Mesendoderm (in vitro differentiated cells): ENCODE measurements around the gene PDIA6.

ENCODE experiments used
- DNase-seq: peaks from one replicate; pipeline ENCODE4 v3.0.0; 2013
- H2AK5ac ChIP-seq: 2 replicates; pipeline ENCODE4 v1.6.1; 2013; ENCODE audit warnings: low read length, inconsistent platforms
- H2BK120ac ChIP-seq: 2 replicates; pipeline ENCODE4 v1.6.1; 2013; ENCODE audit warnings: low read depth, mild to moderate bottlenecking, low read length, moderate library complexity, mixed read lengths
- H2BK15ac ChIP-seq: replicated peaks from 2 replicates; pipeline ENCODE4 v1.6.1; 2013; ENCODE audit warnings: low read depth, mild to moderate bottlenecking, moderate library complexity
- H2BK5ac ChIP-seq: 2 replicates; pipeline ENCODE4 v1.6.1; 2013; ENCODE audit warnings: low read length, inconsistent platforms
- H3K18ac ChIP-seq: 2 replicates; pipeline ENCODE4 v1.6.1; 2013; ENCODE audit warnings: mild to moderate bottlenecking, low read length, mixed read lengths
- H3K23ac ChIP-seq: one replicate; pipeline ENCODE4 v1.6.1; 2013; ENCODE audit warnings: low read length
- H3K27ac ChIP-seq: 2 replicates; pipeline ENCODE4 v1.5.1; 2013; ENCODE audit warnings: low read depth, mild to moderate bottlenecking, inconsistent platforms, low read length, moderate library complexity
- H3K27me3 ChIP-seq: 2 replicates; pipeline ENCODE4 v1.6.1; 2013; ENCODE audit warnings: low read length, control low read depth, mild to moderate bottlenecking, inconsistent platforms; ENCODE audit not compliant: insufficient read depth, poor library complexity
- H3K36me3 ChIP-seq: 2 replicates; pipeline ENCODE4 v1.6.1; 2013; ENCODE audit warnings: low read length, inconsistent platforms; ENCODE audit not compliant: control insufficient read depth, insufficient read depth
- H3K4ac ChIP-seq: one replicate; pipeline ENCODE4 v1.6.1; 2013; ENCODE audit warnings: low read depth, mild to moderate bottlenecking, low read length, moderate library complexity
- H3K4me1 ChIP-seq: 2 replicates; pipeline ENCODE4 v1.6.1; 2013; ENCODE audit warnings: low read depth, low read length, inconsistent platforms; ENCODE audit not compliant: control insufficient read depth
- H3K4me2 ChIP-seq: 2 replicates; pipeline ENCODE4 v1.6.1; 2013; ENCODE audit warnings: low read length
- H3K4me3 ChIP-seq: 2 replicates; pipeline ENCODE4 v1.5.1; 2013; ENCODE audit warnings: mild to moderate bottlenecking, low read length
- H3K56ac ChIP-seq: one replicate; pipeline ENCODE4 v1.6.1; 2013; ENCODE audit warnings: low read length
- H3K79me1 ChIP-seq: 2 replicates; pipeline ENCODE4 v1.6.1; 2013; ENCODE audit warnings: low read length, inconsistent platforms
- H3K79me2 ChIP-seq: 2 replicates; pipeline ENCODE4 v1.6.1; 2013; ENCODE audit warnings: mild to moderate bottlenecking, low read length; ENCODE audit not compliant: control insufficient read depth, insufficient read depth
- H3K9ac ChIP-seq: 2 replicates; pipeline ENCODE4 v1.6.1; 2013; ENCODE audit warnings: low read length, inconsistent platforms
- H4K5ac ChIP-seq: one replicate; pipeline ENCODE4 v1.6.1; 2013; ENCODE audit warnings: low read length
- H4K8ac ChIP-seq: one replicate; pipeline ENCODE4 v1.6.1; 2013; ENCODE audit warnings: low read depth, mild to moderate bottlenecking, control low read depth, low read length, moderate library complexity
- WGBS: extraction: QIAGEN DNeasy Blood & Tissue Kit; methylation state at CpG from one replicate; pipeline ENCODE4 v1.1.7; 2013; ENCODE audit warnings: low lambda C conversion rate, missing lambda C conversion rate; ENCODE audit not compliant: insufficient coverage; ENCODE audit errors: extremely low coverage; 5-methylcytosine and 5-hydroxymethylcytosine counted together

Gene PDIA6

GRCh38 chr2:10765914-10766313 lies 46.7 kb downstream of the PDIA6 start:
- H2BK15ac ChIP-seq, result no peak overlapping the region
- H4K8ac ChIP-seq, result no peak overlapping the region
- H3K23ac ChIP-seq, result no peak overlapping the region
- H4K5ac ChIP-seq, result no peak overlapping the region
- no peaks in the 10 kb centered on the region for H3K4me1 ChIP-seq
- H3K4ac ChIP-seq, result no peak overlapping the region
- no peaks in the 10 kb centered on the region for H3K36me3 ChIP-seq
- no peaks in the 10 kb centered on the region for H3K27me3 ChIP-seq
- H3K4me2 ChIP-seq, result no peak overlapping the region
- H3K18ac ChIP-seq, result no peak overlapping the region
- no peak overlapping the region for H3K56ac ChIP-seq
- no peak overlapping the region for H2BK5ac ChIP-seq
- no peak for DNase-seq
- H2AK5ac ChIP-seq, result no peak overlapping the region
- no CpG with 5 or more reads among the region's 12 CpGs for WGBS
- no peak overlapping the region for H3K27ac ChIP-seq
- H3K9ac ChIP-seq, result no peak overlapping the region
- H2BK120ac ChIP-seq, result no peak overlapping the region
- no peak overlapping the region for H3K4me3 ChIP-seq
- H3K79me2 ChIP-seq, result no peaks in the 10 kb centered on the region
- H3K79me1 ChIP-seq, result no peaks in the 10 kb centered on the region

GRCh38 chr2:10765461-10765860 lies 47.1 kb downstream of the PDIA6 start:
- Histone ChIP-seq H2BK120ac (no peak overlapping the region), H3K4me2 (no peak overlapping the region), H3K36me3 (no peaks in the 10 kb centered on the region), H3K79me1 (no peaks in the 10 kb centered on the region), H3K79me2 (no peaks in the 10 kb centered on the region), H2AK5ac (no peak overlapping the region), H3K27me3 (no peaks in the 10 kb centered on the region), H3K9ac (no peak overlapping the region), H3K4me3 (no peak overlapping the region), H3K27ac (no peak overlapping the region), H3K23ac (no peak overlapping the region), H3K18ac (no peak overlapping the region), H2BK15ac (no peak overlapping the region), H2BK5ac (no peak overlapping the region), H4K8ac (no peak overlapping the region), H3K4ac (no peak overlapping the region), H3K4me1 (no peaks in the 10 kb centered on the region), H4K5ac (no peak overlapping the region), H3K56ac (no peak overlapping the region)
- DNase-seq, result no peak
- no CpG with 5 or more reads among the region's 5 CpGs for WGBS

- Histone ChIP-seq H3K27me3 (no peaks in the 10 kb centered on the region), H3K27ac (no peak overlapping the region), H3K23ac (no peak overlapping the region), H3K36me3 (no peaks in the 10 kb centered on the region), H3K18ac (no peak overlapping the region), H3K4ac (no peak overlapping the region), H3K9ac (no peak overlapping the region), H3K79me1 (no peaks in the 10 kb centered on the region), H2BK120ac (no peak overlapping the region), H3K4me1 (no peaks in the 10 kb centered on the region), H3K4me2 (no peak overlapping the region), H3K79me2 (no peaks in the 10 kb centered on the region), H3K4me3 (no peak overlapping the region), H4K8ac (no peak overlapping the region), H2BK15ac (no peak overlapping the region), H2BK5ac (no peak overlapping the region), H3K56ac (no peak overlapping the region), H4K5ac (no peak overlapping the region), H2AK5ac (no peak overlapping the region)
- DNase-seq, result no peak
- no CpG with 5 or more reads among the region's 4 CpGs for WGBS
Observed at GRCh38 chr2:10764896-10765295, 47.7 kb downstream of the PDIA6 start.

- no peak overlapping the region for H3K56ac ChIP-seq
- no peak overlapping the region for H3K4ac ChIP-seq
- H3K36me3 ChIP-seq, result no peaks in the 10 kb centered on the region
- no peak overlapping the region for H2BK15ac ChIP-seq
- no peak overlapping the region for H3K4me2 ChIP-seq
- DNase-seq, result no peak
- H2BK120ac ChIP-seq, result no peak overlapping the region
- H3K4me3 ChIP-seq, result no peak overlapping the region
- H3K27ac ChIP-seq, result no peak overlapping the region
- H3K79me1 ChIP-seq, result no peaks in the 10 kb centered on the region
- no peak overlapping the region for H3K23ac ChIP-seq
- no peak overlapping the region for H2BK5ac ChIP-seq
- H2AK5ac ChIP-seq, result no peak overlapping the region
- H3K18ac ChIP-seq, result no peak overlapping the region
- no peaks in the 10 kb centered on the region for H3K4me1 ChIP-seq
- no peak overlapping the region for H4K8ac ChIP-seq
- WGBS, result no CpG with 5 or more reads among the region's 18 CpGs
- H3K9ac ChIP-seq, result no peak overlapping the region
- H4K5ac ChIP-seq, result no peak overlapping the region
- H3K79me2 ChIP-seq, result no peaks in the 10 kb centered on the region
- no peaks in the 10 kb centered on the region for H3K27me3 ChIP-seq
Observed at GRCh38 chr2:10764096-10764785, 48.3 kb downstream of the PDIA6 start.

GRCh38 chr2:10763461-10763800 lies 49.2 kb downstream of the PDIA6 start:
- Histone ChIP-seq H3K27ac (no peak overlapping the region), H3K4me2 (no peak overlapping the region), H3K56ac (no peak overlapping the region), H3K79me2 (no peaks in the 10 kb centered on the region), H3K23ac (no peak overlapping the region), H3K79me1 (no peaks in the 10 kb centered on the region), H3K4me3 (no peak overlapping the region), H2BK15ac (no peak overlapping the region), H2BK5ac (no peak overlapping the region), H2BK120ac (no peak overlapping the region), H3K18ac (no peak overlapping the region), H3K4ac (no peak overlapping the region), H3K9ac (no peak overlapping the region), H4K8ac (no peak overlapping the region), H3K36me3 (no peaks in the 10 kb centered on the region), H4K5ac (no peak overlapping the region), H3K27me3 (no peaks in the 10 kb centered on the region), H3K4me1 (no peaks in the 10 kb centered on the region), H2AK5ac (no peak overlapping the region)
- no CpG with 5 or more reads among the region's 9 CpGs for WGBS
- no peak for DNase-seq
